Small intestine (tissue), 7 donors: ENCODE measurements around the gene CIB2. TPM values are rescaled to one million over a fixed set of nuclear protein-coding genes. Genes with fewer than 3 reads are reported as not detected.

Experiments used
- DNase-seq, 2 donors: peaks; one replicate each; pipeline versions ENCODE4 v3.0.0 to v3.0.0-alpha.2; 2013
- FAIRE-seq: peaks from 2 replicates; lab custom pipeline; 2012; peaks lifted over from hg19 to GRCh38; lab: Jason Lieb, UNC
- H3K27ac ChIP-seq, 3 donors: one replicate each; pipeline ENCODE4 v1.5.1; 2013; ENCODE audit warnings: low read length in 2 of 3, mild to moderate bottlenecking in 2 of 3, control low read depth in 1 of 3, inconsistent platforms in 1 of 3, low read depth in 1 of 3, moderate library complexity in 1 of 3
- H3K27me3 ChIP-seq, 3 donors: one replicate each; pipeline ENCODE4 v1.6.1; 2013; ENCODE audit warnings: low read length in 3 of 3, inconsistent platforms in 1 of 3; ENCODE audit not compliant: control insufficient read depth in 3 of 3, insufficient read depth in 3 of 3
- H3K36me3 ChIP-seq, 3 donors: one replicate each; pipeline ENCODE4 v1.6.1; 2013; ENCODE audit warnings: low read length in 3 of 3, inconsistent platforms in 1 of 3, low read depth in 1 of 3, mild to moderate bottlenecking in 1 of 3, moderate library complexity in 1 of 3; ENCODE audit not compliant: control insufficient read depth in 3 of 3, insufficient read depth in 2 of 3
- H3K4me1 ChIP-seq, 3 donors: one replicate each; pipeline ENCODE4 v1.6.1; 2013; ENCODE audit warnings: low read length in 2 of 3, inconsistent platforms in 1 of 3, low read depth in 1 of 3, mild to moderate bottlenecking in 1 of 3, moderate library complexity in 1 of 3; ENCODE audit not compliant: control insufficient read depth in 3 of 3, insufficient read depth in 2 of 3
- H3K4me3 ChIP-seq, 3 donors: one replicate each; pipeline ENCODE4 v1.5.1; 2013; ENCODE audit warnings: low read length in 3 of 3, control low read depth in 1 of 3, inconsistent platforms in 1 of 3, low read depth in 1 of 3, mild to moderate bottlenecking in 1 of 3, moderate library complexity in 1 of 3
- H3K9me3 ChIP-seq, 2 donors: one replicate each; pipeline ENCODE4 v1.6.1; 2013; ENCODE audit warnings: low read depth in 1 of 2, low read length in 1 of 2; ENCODE audit not compliant: control insufficient read depth in 2 of 2, insufficient read depth in 1 of 2
- WGBS, 3 donors: extraction: QIAGEN DNeasy Blood & Tissue Kit; methylation state at CpG; one replicate each; pipeline ENCODE4 v1.1.7; 2013; 5-methylcytosine and 5-hydroxymethylcytosine counted together
- polyA plus RNA-seq, 4 donors: library from polyadenylated mRNA; stranded (reverse) in 3 of 4; unstranded in 1 of 4; fragments of 200-250 nt in 3 of 4; fragments of 120-200 nt in 1 of 4; gene quantifications; one replicate each; pipeline versions ENCODE4 v1.2.1 to v1.2.3, GENCODE V29; 2013
- donor health status: healthy with polysubstance abuse.
- donor health status: control.
- donor health status: control.
- donor health status: Bipolar disorder and iron deficiency.
- donor health status: healthy.

The CIB2 gene
- polyA plus RNA-seq, 4 donors, result 12.7 to 143 (median 52.5) TPM

GRCh38 chr15:78147566-78147965 lies 16.3 kb upstream of the CIB2 start:
- Histone ChIP-seq H3K4me3 (no peak overlapping the region), H3K27ac (no peak overlapping the region), H3K36me3 (peaks cover 0 to 4% (median 0%) of the 10 kb centered on the region in 3 donors), H3K9me3 (no peaks in the 10 kb centered on the region), H3K27me3 (no peaks in the 10 kb centered on the region), H3K4me1 (peaks cover 0 to 22% (median 6%) of the 10 kb centered on the region in 3 donors)
- DNase-seq (no peak), FAIRE-seq (no peak)
- whole genome bisulfite sequencing, 3 donors, result 93 to 97% (median 96%) methylated on average over 6 of the region's 6 CpGs

- DNase-seq (peak in 1 of 2 donors; percentile 41), FAIRE-seq (no peak)
- WGBS, 3 donors, result 76 to 89% (median 87%) methylated on average over 4 of the region's 4 CpGs
- H3K4me1 ChIP-seq, result peaks cover 0 to 30% (median 6%) of the 10 kb centered on the region in 3 donors
- peak overlapping the region in 1 of 3 donors; percentile 21 for H3K27ac ChIP-seq
- no peaks in the 10 kb centered on the region for H3K27me3 ChIP-seq
- no peak overlapping the region for H3K4me3 ChIP-seq
- H3K9me3 ChIP-seq, result no peaks in the 10 kb centered on the region
- peaks cover 0 to 4% (median 0%) of the 10 kb centered on the region in 3 donors for H3K36me3 ChIP-seq
Measured at GRCh38 chr15:78146425-78147154, 15.3 kb upstream of the CIB2 start.

DNA sequence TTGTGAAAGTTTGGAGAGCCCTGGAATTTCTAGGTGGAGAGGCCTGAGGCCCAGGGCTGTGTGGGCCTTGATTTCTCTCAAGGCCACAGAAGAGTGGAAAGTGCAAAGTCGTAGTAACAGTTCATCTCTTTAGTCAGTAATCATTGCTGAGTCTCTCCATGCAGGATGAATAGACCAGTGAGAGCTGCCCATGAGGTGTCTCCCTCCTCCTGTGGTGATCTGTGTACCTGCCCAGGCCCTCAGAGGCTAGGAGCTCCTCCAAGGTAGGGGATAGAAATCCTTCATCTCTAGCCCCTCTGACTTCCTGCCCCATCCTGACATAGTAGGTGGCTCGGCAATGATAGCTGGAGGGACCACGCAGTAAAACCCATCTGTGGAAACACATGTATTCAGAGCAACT lies 11.1 kb upstream of the CIB2 start:
- H3K27me3 ChIP-seq, result no peaks in the 10 kb centered on the region
- H3K27ac ChIP-seq, result peak overlapping the region in 1 of 3 donors; percentile 27
- peaks cover 0 to 4% (median 0%) of the 10 kb centered on the region in 3 donors for H3K36me3 ChIP-seq
- peaks cover 4 to 53% (median 5%) of the 10 kb centered on the region in 3 donors for H3K4me1 ChIP-seq
- DNase-seq (no peak), FAIRE-seq (no peak)
- no peaks in the 10 kb centered on the region for H3K9me3 ChIP-seq
- WGBS, 3 donors, result 79 to 87% (median 81%) methylated on average over 3 of the region's 3 CpGs
- no peak overlapping the region for H3K4me3 ChIP-seq

- FAIRE-seq, result no peak
- Histone ChIP-seq H3K4me3 (no peak overlapping the region), H3K36me3 (peaks cover 0 to 4% (median 0%) of the 10 kb centered on the region in 3 donors), H3K9me3 (no peaks in the 10 kb centered on the region), H3K27me3 (no peaks in the 10 kb centered on the region), H3K4me1 (peaks cover 4 to 54% (median 5%) of the 10 kb centered on the region in 3 donors), H3K27ac (peak overlapping the region; percentile 79 to 87 (median 85))
- DNase-seq, result peak; percentile 80 to 95
Measured at GRCh38 chr15:78140292-78140691, 9.0 kb upstream of the CIB2 start.

DNA sequence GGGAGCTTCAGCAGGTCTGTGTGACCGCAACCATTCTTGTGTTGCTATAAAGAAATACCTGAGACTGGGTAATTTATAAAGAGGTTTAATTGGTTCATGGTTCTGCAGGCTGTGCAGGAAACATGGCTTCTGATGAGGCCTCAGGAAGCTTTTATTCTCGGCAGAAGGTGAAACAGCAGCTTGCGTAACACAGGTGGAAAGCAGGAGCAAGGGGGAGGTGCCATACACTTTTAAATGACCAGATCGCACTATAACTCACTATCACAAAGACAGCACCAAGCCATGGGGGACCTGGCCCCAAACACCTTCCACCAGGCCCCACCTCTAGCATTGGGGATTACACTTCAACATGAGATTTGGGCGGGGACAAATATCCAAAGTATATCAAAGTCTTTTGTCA lies 8.3 kb upstream of the CIB2 start:
- H3K27ac ChIP-seq, result peak overlapping the region; percentile 77 to 85 (median 79)
- peaks cover 0 to 4% (median 0%) of the 10 kb centered on the region in 3 donors for H3K36me3 ChIP-seq
- WGBS, 3 donors, result 61 to 82% (median 66%) methylated on average over 5 of the region's 5 CpGs
- H3K4me1 ChIP-seq, result peaks cover 4 to 55% (median 5%) of the 10 kb centered on the region in 3 donors
- H3K9me3 ChIP-seq, result no peaks in the 10 kb centered on the region
- no peaks in the 10 kb centered on the region for H3K27me3 ChIP-seq
- FAIRE-seq (no peak), DNase-seq (peak; percentile 35 to 42)
- H3K4me3 ChIP-seq, result no peak overlapping the region

DNA sequence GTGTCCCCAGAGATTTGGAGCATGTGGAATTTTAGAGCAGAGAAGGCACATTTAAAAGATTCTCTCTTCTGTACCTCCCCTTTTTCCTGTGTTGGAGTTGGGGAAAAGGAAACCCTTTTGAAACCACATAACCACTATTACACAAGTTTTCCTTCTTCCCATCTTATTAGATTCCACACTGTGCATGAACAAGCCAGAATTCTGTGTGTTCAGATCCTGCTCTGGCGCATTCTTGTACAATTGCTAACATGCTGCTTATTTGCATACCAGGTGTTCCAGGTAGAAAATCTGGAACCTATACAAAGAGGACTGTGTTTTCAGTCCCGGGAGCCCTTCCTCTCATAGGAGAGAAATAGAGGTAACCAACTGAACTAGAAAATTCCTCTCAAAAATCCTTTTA lies 2.6 kb upstream of the CIB2 start:
- no peak for FAIRE-seq
- Histone ChIP-seq H3K4me1 (peaks cover 1 to 55% (median 4%) of the 10 kb centered on the region in 3 donors), H3K27me3 (no peaks in the 10 kb centered on the region), H3K4me3 (no peak overlapping the region), H3K27ac (no peak overlapping the region), H3K9me3 (no peaks in the 10 kb centered on the region), H3K36me3 (no peaks in the 10 kb centered on the region)
- WGBS, 3 donors, result 25 to 72% (median 36%) methylated on average over 2 of the region's 2 CpGs
- peak in 1 of 2 donors; percentile 34 for DNase-seq

GRCh38 chr15:78130466-78131294 lies 565 bp downstream of the CIB2 start:
- H3K36me3 ChIP-seq, result peaks cover 0 to 14% (median 0%) of the 10 kb centered on the region in 3 donors
- 27 to 31% (median 29%) methylated on average over 37 to 51 of the region's 51 CpGs for WGBS, 3 donors
- H3K27me3 ChIP-seq, result no peaks in the 10 kb centered on the region
- DNase-seq (peak in 1 of 2 donors; percentile 47), FAIRE-seq (no peak)
- H3K9me3 ChIP-seq, result no peaks in the 10 kb centered on the region
- peak overlapping the region; percentile 48 to 79 (median 69) for H3K4me3 ChIP-seq
- peak overlapping the region in 2 of 3 donors; percentile 85 to 91 for H3K27ac ChIP-seq
- peaks cover 2 to 55% (median 4%) of the 10 kb centered on the region in 3 donors for H3K4me1 ChIP-seq

- Histone ChIP-seq H3K27ac (peak overlapping the region in 2 of 3 donors; percentile 26 to 91), H3K27me3 (no peaks in the 10 kb centered on the region), H3K4me3 (peak overlapping the region in 2 of 3 donors; percentile 69 to 79), H3K36me3 (peaks cover 0 to 22% (median 0%) of the 10 kb centered on the region in 3 donors), H3K4me1 (peaks cover 2 to 55% (median 4%) of the 10 kb centered on the region in 3 donors), H3K9me3 (no peaks in the 10 kb centered on the region)
- DNase-seq, result no peak
- no peak for FAIRE-seq
- WGBS, 3 donors, result 72 to 90% (median 81%) methylated on average over 5 of the region's 5 CpGs
Measured at GRCh38 chr15:78129751-78130287, 1.4 kb downstream of the CIB2 start.
